IMR-90 (cell line): ENCODE results near the gene KDM6A. TPM values are rescaled to one million over a fixed set of nuclear protein-coding genes. Genes with fewer than 3 reads are reported as not detected.

Experiments
- ATAC-seq: fragments of 200-7000 bp; cut with Tn5 transposase; 2 replicates; pipeline ENCODE4 v1.9.1; 2020; ENCODE audit warnings: low read depth, mild to moderate bottlenecking, moderate library complexity
- BruUV-seq: library from RNA; stranded (reverse); fragments of 400-500 nt; replicated peaks from 2 replicates; lab custom pipeline; 2021; lab: Mats Ljungman, UMichigan
- CTCF ChIA-PET: fragments of 300-600 bp; formaldehyde crosslinking; extraction: SDS; loops from one replicate; lab custom pipeline; 2021; ENCODE audit warnings: antibody characterized with exemption; lab: Yijun Ruan, JAX
- POLR2A ChIA-PET: fragments of 300-600 bp; sonication (Branson Sonifier 250); formaldehyde crosslinking; loops from one replicate; lab custom pipeline; 2022; ENCODE audit warnings: antibody characterized with exemption; ENCODE audit not compliant: unreplicated experiment; lab: Charles Lee
- DNase-seq: peaks from one replicate; pipeline ENCODE4 v3.0.0; 2013
- H2AFZ ChIP-seq: replicated peaks from 2 replicates; pipeline ENCODE3; 2013; ENCODE audit warnings: low read length, mild to moderate bottlenecking; ENCODE audit not compliant: poor library complexity
- H2AK5ac ChIP-seq: 2 replicates; pipeline ENCODE4 v1.6.1; 2013; ENCODE audit warnings: low read depth, low read length, inconsistent platforms
- H2AK9ac ChIP-seq: replicated peaks from 2 replicates; pipeline ENCODE3; 2013; ENCODE audit warnings: mild to moderate bottlenecking, low read depth, low read length, moderate library complexity; ENCODE audit not compliant: poor library complexity
- H2BK120ac ChIP-seq: 2 replicates; pipeline ENCODE4 v1.6.1; 2013; ENCODE audit warnings: low read depth, low read length, inconsistent platforms
- H2BK15ac ChIP-seq: 3 replicates; pipeline ENCODE4 v1.6.1; 2013; ENCODE audit warnings: low read depth, low read length, inconsistent platforms
- H2BK20ac ChIP-seq: 2 replicates; pipeline ENCODE4 v1.6.1; 2013; ENCODE audit warnings: low read depth, mild to moderate bottlenecking, inconsistent platforms, low read length, moderate library complexity
- H2BK5ac ChIP-seq: 2 replicates; pipeline ENCODE4 v1.6.1; 2013; ENCODE audit warnings: mild to moderate bottlenecking, low read depth, low read length, inconsistent platforms; ENCODE audit not compliant: poor library complexity, severe bottlenecking
- H3K14ac ChIP-seq: replicated peaks from 2 replicates; pipeline ENCODE4 v1.6.1; 2013; ENCODE audit warnings: low read depth, low read length, inconsistent platforms
- H3K18ac ChIP-seq: 2 replicates; pipeline ENCODE4 v1.6.1; 2013; ENCODE audit warnings: low read depth, low read length, control low read depth
- H3K23ac ChIP-seq: 2 replicates; pipeline ENCODE4 v1.6.1; 2013; ENCODE audit warnings: low read depth, low read length, inconsistent platforms
- H3K27ac ChIP-seq: 2 replicates; pipeline ENCODE4 v1.5.1; 2013; ENCODE audit warnings: mild to moderate bottlenecking, control low read depth, low read length; ENCODE audit not compliant: insufficient read depth
- H3K27me3 ChIP-seq: 2 replicates; pipeline ENCODE4 v1.6.1; 2013; ENCODE audit warnings: low read length; ENCODE audit not compliant: control insufficient read depth, insufficient read depth
- H3K36me3 ChIP-seq: 2 replicates; pipeline ENCODE4 v1.6.1; 2013; ENCODE audit warnings: low read length, mixed read lengths; ENCODE audit not compliant: control insufficient read depth, insufficient read depth
- H3K4ac ChIP-seq: 2 replicates; pipeline ENCODE4 v1.6.1; 2013; ENCODE audit warnings: low read depth, low read length, inconsistent platforms
- H3K4me1 ChIP-seq: 2 replicates; pipeline ENCODE4 v1.6.1; 2013; ENCODE audit warnings: low read length, mixed read lengths; ENCODE audit not compliant: control insufficient read depth, insufficient read depth
- H3K4me2 ChIP-seq: 2 replicates; pipeline ENCODE4 v1.6.1; 2013; ENCODE audit warnings: low read depth, mild to moderate bottlenecking, control low read depth, low read length, moderate library complexity
- H3K4me3 ChIP-seq: 2 replicates; pipeline ENCODE4 v1.5.1; 2013; ENCODE audit warnings: low read depth, mild to moderate bottlenecking, control low read depth, low read length, moderate library complexity; ENCODE audit not compliant: insufficient read depth
- H3K56ac ChIP-seq: 2 replicates; pipeline ENCODE4 v1.6.1; 2013; ENCODE audit warnings: low read length, inconsistent platforms; ENCODE audit not compliant: insufficient read depth; ENCODE audit errors: extremely low read depth
- H3K79me1 ChIP-seq, 2 experiments: 2 replicates each; pipeline ENCODE4 v1.6.1; 2013; ENCODE audit warnings: low read length in 2 of 2, inconsistent platforms in 1 of 2, low read depth in 1 of 2
- H3K9ac ChIP-seq: 2 replicates; pipeline ENCODE4 v1.6.1; 2013; ENCODE audit warnings: low read depth, low read length, control low read depth
- H3K9me1 ChIP-seq: 2 replicates; pipeline ENCODE4 v1.6.1; 2013; ENCODE audit warnings: low read length, inconsistent platforms; ENCODE audit not compliant: insufficient read depth
- H3K9me3 ChIP-seq: 2 replicates; pipeline ENCODE4 v1.6.1; 2013; ENCODE audit warnings: low read length; ENCODE audit not compliant: control insufficient read depth, insufficient read depth
- H4K20me1 ChIP-seq: 2 replicates; pipeline ENCODE4 v1.6.1; 2013; ENCODE audit warnings: low read length, inconsistent platforms; ENCODE audit not compliant: insufficient read depth
- H4K5ac ChIP-seq: 2 replicates; pipeline ENCODE4 v1.6.1; 2013; ENCODE audit warnings: mild to moderate bottlenecking, low read depth, low read length, control low read depth
- H4K8ac ChIP-seq, 2 experiments: 2 replicates each; pipeline ENCODE4 v1.6.1; 2013; ENCODE audit warnings: low read depth in 2 of 2, low read length in 2 of 2, control low read depth in 1 of 2, inconsistent platforms in 1 of 2
- H4K91ac ChIP-seq: 2 replicates; pipeline ENCODE4 v1.6.1; 2013; ENCODE audit warnings: low read depth, low read length, inconsistent platforms; ENCODE audit not compliant: insufficient read depth
- BHLHE40 ChIP-seq: fragments of 150-350 bp; IDR thresholded peaks from 2 replicates; pipeline ENCODE4 v1.6.1; 2016; ENCODE audit warnings: mild to moderate bottlenecking, low read depth, low read length
- CEBPB ChIP-seq: IDR thresholded peaks from 2 replicates; pipeline ENCODE4 v1.6.1; 2012; ENCODE audit warnings: low read depth, low read length, improper control_type of control experiment
- CHD1 ChIP-seq: IDR thresholded peaks from 2 replicates; pipeline ENCODE4 v1.6.1; 2012; ENCODE audit warnings: low read depth, low read length, improper control_type of control experiment
- FOS ChIP-seq: fragments of 150-350 bp; IDR thresholded peaks from 2 replicates; pipeline ENCODE4 v1.6.1; 2016; ENCODE audit warnings: low read depth, low read length
- MAFK ChIP-seq: IDR thresholded peaks from 2 replicates; pipeline ENCODE4 v1.6.1; 2012; ENCODE audit warnings: low read depth, low read length, improper control_type of control experiment
- MAZ ChIP-seq: IDR thresholded peaks from 2 replicates; pipeline ENCODE4 v1.6.1; 2012; ENCODE audit warnings: low read depth, mild to moderate bottlenecking, low read length, improper control_type of control experiment, moderate library complexity, borderline replicate concordance
- MXI1 ChIP-seq: IDR thresholded peaks from 2 replicates; pipeline ENCODE4 v1.6.1; 2012; ENCODE audit warnings: low read depth, mild to moderate bottlenecking, low read length, moderate library complexity, borderline replicate concordance
- NFE2L2 ChIP-seq: fragments of 150-350 bp; IDR thresholded peaks from 2 replicates; pipeline ENCODE4 v1.6.1; 2016; ENCODE audit warnings: low read depth, mild to moderate bottlenecking, low read length
- POLR2A ChIP-seq: IDR thresholded peaks from 2 replicates; pipeline ENCODE4 v1.6.1; 2012; ENCODE audit warnings: mild to moderate bottlenecking, low read depth, low read length
- RAD21 ChIP-seq: IDR thresholded peaks from 2 replicates; pipeline ENCODE4 v1.6.1; 2012; ENCODE audit warnings: low read length, improper control_type of control experiment
- RCOR1 ChIP-seq: IDR thresholded peaks from 2 replicates; pipeline ENCODE4 v1.6.1; 2012; ENCODE audit warnings: mild to moderate bottlenecking, low read length, improper control_type of control experiment; ENCODE audit not compliant: insufficient replicate concordance
- RFX5 ChIP-seq: IDR thresholded peaks from 2 replicates; pipeline ENCODE4 v1.8.0; 2012; ENCODE audit warnings: low read depth, mild to moderate bottlenecking, low read length, moderate library complexity
- SMC3 ChIP-seq: fragments of 150-350 bp; IDR thresholded peaks from 2 replicates; pipeline ENCODE4 v1.6.1; 2016; ENCODE audit warnings: low read depth, mild to moderate bottlenecking, antibody characterized with exemption, low read length, moderate library complexity
- WGBS, 2 experiments: methylation state at CpG; one replicate each; pipeline versions ENCODE4 v1.1.5 to v1.1.7; 2013; ENCODE audit warnings: missing lambda C conversion rate in 2 of 2; ENCODE audit not compliant: insufficient read length in 1 of 2; ENCODE audit errors: extremely low coverage in 2 of 2; 5-methylcytosine and 5-hydroxymethylcytosine counted together
- dilution Hi-C: fragments of 300-500 bp; cut with HindIII; formaldehyde crosslinking; loops from one replicate; pipeline ENCODE4 v1.14.3; 2018; ENCODE audit warnings: low sequenced_read_pairs; ENCODE audit not compliant: unreplicated experiment
- in situ Hi-C: fragments of 300-500 bp; cut with MboI; formaldehyde crosslinking; loops from 3 replicates; pipeline ENCODE4 v1.14.3; 2019; ENCODE audit warnings: low sequenced_read_pairs, inconsistent platforms, mixed read lengths
- intact Hi-C: fragments of 100-400 bp; cut with micrococcal nuclease; formaldehyde crosslinking; loops from 2 replicates; pipeline ENCODE4 v1.10.0; 2022
- polyA plus RNA-seq, 3 experiments: library from polyadenylated mRNA; depleted of rRNA; stranded (reverse); fragments of >200 nt; gene quantifications; 2 replicates each; pipeline ENCODE4 v1.2.3, GENCODE V29; 2012; ENCODE audit warnings: low replicate concordance in 1 of 3
- total RNA-seq: library from RNA; depleted of rRNA; stranded (reverse); fragments of >200 nt; gene quantifications from 2 replicates; pipeline ENCODE4 v1.2.3, GENCODE V29; 2012
- TF ChIP-seq, protein P1 (sequence below): fragments of 150-350 bp; IDR thresholded peaks from 2 replicates; pipeline ENCODE4 v1.6.1; 2017; ENCODE audit warnings: mild to moderate bottlenecking, antibody characterized with exemption, low read length, low read depth
- TF ChIP-seq, protein P2 (sequence below): conservative IDR thresholded peaks from 2 replicates; pipeline ENCODE4 v1.5.1; 2012; ENCODE audit warnings: mild to moderate bottlenecking, low read depth, low read length, improper control_type of control experiment
- TF ChIP-seq, protein P3 (sequence below): fragments of 150-350 bp; IDR thresholded peaks from 2 replicates; pipeline ENCODE4 v1.6.1; 2016; ENCODE audit warnings: low read depth, mild to moderate bottlenecking, low read length, moderate library complexity, borderline replicate concordance

KDM6A gene
- total and polyA plus RNA-seq, 2 of the 4 experiments (the other 2 are of a cell fraction): 11.7 to 24.9 TPM

DNA sequence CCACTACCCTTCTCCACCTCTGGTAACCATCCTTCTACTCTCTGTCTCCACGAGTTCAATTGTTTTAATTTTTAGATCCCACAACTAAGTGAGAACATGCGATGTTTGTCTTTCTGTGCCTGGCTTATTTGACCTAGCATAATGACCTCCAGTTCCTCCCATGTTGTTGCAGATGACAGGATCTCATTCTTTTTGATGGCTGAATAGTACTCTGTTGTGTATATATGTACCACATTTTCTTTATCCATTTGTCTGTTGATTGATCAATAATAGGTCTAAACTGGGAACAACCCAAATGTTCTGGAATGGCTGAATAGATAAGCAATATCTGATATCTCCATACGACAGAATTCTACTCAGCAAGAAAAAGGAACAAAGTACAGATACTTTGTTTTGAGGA, 260.5 kb downstream of the KDM6A start:
- BruUV-seq: no TSS peak
- dilution Hi-C loops (no loop called here), in situ Hi-C loops (no loop called here)

More for the DNA sequence above, 260.5 kb downstream of the KDM6A start:
- no peak overlapping the region for H4K91ac ChIP-seq
- H3K79me1 ChIP-seq: no peaks in the 10 kb centered on the region
- peaks cover 4% of the 10 kb centered on the region for H3K27me3 ChIP-seq
- H3K4ac ChIP-seq: no peak overlapping the region
- no peak overlapping the region for H3K9ac ChIP-seq
- DNase-seq (no peak), ATAC-seq (no peak)
- no peaks in the 10 kb centered on the region for H3K9me3 ChIP-seq
- no peak overlapping the region for H4K5ac ChIP-seq
- TF ChIP-seq RAD21 (no peak), MAFK (no peak), MXI1 (no peak), CHD1 (no peak), NFE2L2 (no peak), POLR2A (no peak), RCOR1 (no peak), CEBPB (no peak), MAZ (no peak), RFX5 (no peak), BHLHE40 (no peak), FOS (no peak), SMC3 (no peak)
- TF ChIP-seq, protein P1, sequence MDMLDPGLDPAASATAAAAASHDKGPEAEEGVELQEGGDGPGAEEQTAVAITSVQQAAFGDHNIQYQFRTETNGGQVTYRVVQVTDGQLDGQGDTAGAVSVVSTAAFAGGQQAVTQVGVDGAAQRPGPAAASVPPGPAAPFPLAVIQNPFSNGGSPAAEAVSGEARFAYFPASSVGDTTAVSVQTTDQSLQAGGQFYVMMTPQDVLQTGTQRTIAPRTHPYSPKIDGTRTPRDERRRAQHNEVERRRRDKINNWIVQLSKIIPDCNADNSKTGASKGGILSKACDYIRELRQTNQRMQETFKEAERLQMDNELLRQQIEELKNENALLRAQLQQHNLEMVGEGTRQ: no peak
- TF ChIP-seq, protein P2, sequence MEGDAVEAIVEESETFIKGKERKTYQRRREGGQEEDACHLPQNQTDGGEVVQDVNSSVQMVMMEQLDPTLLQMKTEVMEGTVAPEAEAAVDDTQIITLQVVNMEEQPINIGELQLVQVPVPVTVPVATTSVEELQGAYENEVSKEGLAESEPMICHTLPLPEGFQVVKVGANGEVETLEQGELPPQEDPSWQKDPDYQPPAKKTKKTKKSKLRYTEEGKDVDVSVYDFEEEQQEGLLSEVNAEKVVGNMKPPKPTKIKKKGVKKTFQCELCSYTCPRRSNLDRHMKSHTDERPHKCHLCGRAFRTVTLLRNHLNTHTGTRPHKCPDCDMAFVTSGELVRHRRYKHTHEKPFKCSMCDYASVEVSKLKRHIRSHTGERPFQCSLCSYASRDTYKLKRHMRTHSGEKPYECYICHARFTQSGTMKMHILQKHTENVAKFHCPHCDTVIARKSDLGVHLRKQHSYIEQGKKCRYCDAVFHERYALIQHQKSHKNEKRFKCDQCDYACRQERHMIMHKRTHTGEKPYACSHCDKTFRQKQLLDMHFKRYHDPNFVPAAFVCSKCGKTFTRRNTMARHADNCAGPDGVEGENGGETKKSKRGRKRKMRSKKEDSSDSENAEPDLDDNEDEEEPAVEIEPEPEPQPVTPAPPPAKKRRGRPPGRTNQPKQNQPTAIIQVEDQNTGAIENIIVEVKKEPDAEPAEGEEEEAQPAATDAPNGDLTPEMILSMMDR: no peak
- TF ChIP-seq, protein P3, sequence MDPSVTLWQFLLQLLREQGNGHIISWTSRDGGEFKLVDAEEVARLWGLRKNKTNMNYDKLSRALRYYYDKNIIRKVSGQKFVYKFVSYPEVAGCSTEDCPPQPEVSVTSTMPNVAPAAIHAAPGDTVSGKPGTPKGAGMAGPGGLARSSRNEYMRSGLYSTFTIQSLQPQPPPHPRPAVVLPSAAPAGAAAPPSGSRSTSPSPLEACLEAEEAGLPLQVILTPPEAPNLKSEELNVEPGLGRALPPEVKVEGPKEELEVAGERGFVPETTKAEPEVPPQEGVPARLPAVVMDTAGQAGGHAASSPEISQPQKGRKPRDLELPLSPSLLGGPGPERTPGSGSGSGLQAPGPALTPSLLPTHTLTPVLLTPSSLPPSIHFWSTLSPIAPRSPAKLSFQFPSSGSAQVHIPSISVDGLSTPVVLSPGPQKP: no peak
- H4K20me1 ChIP-seq: no peaks in the 10 kb centered on the region
- no peak overlapping the region for H3K27ac ChIP-seq
- no peak overlapping the region for H3K4me2 ChIP-seq
- WGBS, 2 experiments: no CpG with 5 or more reads among the region's 3 CpGs
- no peak overlapping the region for H3K18ac ChIP-seq
- no peaks in the 10 kb centered on the region for H3K4me1 ChIP-seq
- H4K8ac ChIP-seq: no peak overlapping the region
- ChIA-PET POLR2A (no interaction called here), CTCF (no interaction called here)
- H2BK20ac ChIP-seq: no peak overlapping the region
- H3K14ac ChIP-seq: no peak overlapping the region
- no peak overlapping the region for H2BK15ac ChIP-seq
- no peak overlapping the region for H2AK9ac ChIP-seq
- no peak overlapping the region for H2BK120ac ChIP-seq
- H3K36me3 ChIP-seq: no peaks in the 10 kb centered on the region
- intact Hi-C loops: no loop called here
- no peak overlapping the region for H3K56ac ChIP-seq
- H3K23ac ChIP-seq: no peak overlapping the region
- no peak overlapping the region for H2AK5ac ChIP-seq
- no peaks in the 10 kb centered on the region for H3K9me1 ChIP-seq
- no peak overlapping the region for H2BK5ac ChIP-seq
- H2AFZ ChIP-seq: no peak overlapping the region
- H3K4me3 ChIP-seq: no peak overlapping the region
